A549 (cell line): ENCODE data around the gene SLC26A2. TPM values are rescaled to one million over a fixed set of nuclear protein-coding genes. Genes with fewer than 3 reads are reported as not detected.
A peak's percentile ranks its signal among the peaks of the same experiment; 100 is the strongest.

Experiments used
- ATAC-seq, 2 experiments: fragments of 200-7000 bp in 1 of 2; fragments of >200 bp in 1 of 2; cut with Nextera tagmentation in 1 of 2; cut with Tn5 transposase in 1 of 2; 3 replicates each; pipeline versions ENCODE4 v1.8.0 to v1.9.1; 2018 to 2020; ENCODE audit warnings: mild to moderate bottlenecking in 1 of 2, moderate library complexity in 1 of 2
- CTCF ChIA-PET: fragments of 300-600 bp; sonication (Branson Sonifier 250); formaldehyde crosslinking; extraction: SDS; loops from one replicate; lab custom pipeline; 2021; ENCODE audit warnings: antibody characterized with exemption, inconsistent platforms; lab: Yijun Ruan, JAX
- POLR2A ChIA-PET: fragments of 350-600 bp; formaldehyde crosslinking; extraction: SDS; loops from one replicate; lab custom pipeline; 2021; ENCODE audit warnings: antibody characterized with exemption, inconsistent platforms; lab: Yijun Ruan, JAX
- DNase-seq, 2 experiments: peaks; one replicate each; pipeline versions ENCODE4 v3.0.0 to v3.0.0-alpha.2; 2011 to 2016; ENCODE audit warnings: low read depth in 1 of 2, low spot score in 1 of 2
- FAIRE-seq: peaks from 2 replicates; lab custom pipeline; 2011; peaks lifted over from hg19 to GRCh38; lab: Jason Lieb, UNC
- H3K27ac ChIP-seq, 2 experiments: fragments of >200 bp; sonication (Bioruptor Twin); formaldehyde crosslinking; 3 replicates each; pipeline ENCODE4 v1.5.1; 2016 to 2017
- H3K4me1 ChIP-seq: fragments of >200 bp; sonication (Bioruptor Twin); formaldehyde crosslinking; 3 replicates; pipeline ENCODE4 v1.6.1; 2016
- H3K4me2 ChIP-seq: fragments of >200 bp; sonication (Bioruptor Twin); formaldehyde crosslinking; 3 replicates; pipeline ENCODE4 v1.6.1; 2016
- H3K4me3 ChIP-seq: fragments of >200 bp; sonication (Bioruptor Twin); formaldehyde crosslinking; 3 replicates; pipeline ENCODE4 v1.5.1; 2016
- H3K9me3 ChIP-seq: fragments of >200 bp; sonication (Bioruptor Twin); formaldehyde crosslinking; 3 replicates; pipeline ENCODE4 v1.6.1; 2016
- CBX2 ChIP-seq: fragments of 200-600 bp; sonication (generic); IDR thresholded peaks from 2 replicates; pipeline ENCODE4 v1.6.1; 2016; ENCODE audit warnings: low read depth, mild to moderate bottlenecking, borderline replicate concordance
- CBX8 ChIP-seq: fragments of 200-600 bp; sonication (generic); IDR thresholded peaks from 2 replicates; pipeline ENCODE4 v1.6.1; 2016
- CHD4 ChIP-seq: fragments of 200-600 bp; sonication (generic); IDR thresholded peaks from 2 replicates; pipeline ENCODE4 v1.6.1; 2016; ENCODE audit warnings: antibody characterized with exemption, mild to moderate bottlenecking, borderline replicate concordance
- EP300 ChIP-seq, 2 experiments: fragments of >200 bp; sonication (Bioruptor Twin); formaldehyde crosslinking; IDR thresholded peaks; 2 replicates in 1 of 2; 3 replicates in 1 of 2; pipeline ENCODE4 v1.6.1; 2016 to 2017
- ESRRA ChIP-seq: fragments of 150-350 bp; IDR thresholded peaks from 2 replicates; pipeline ENCODE4 v1.6.1; 2014; ENCODE audit warnings: mild to moderate bottlenecking, low read length, borderline replicate concordance
- FOSL2 ChIP-seq, 2 experiments: fragments of 450-650 bp in 1 of 2; fragments of >200 bp in 1 of 2; sonication (Bioruptor Twin) in 1 of 2; formaldehyde crosslinking; IDR thresholded peaks; 2 replicates each; pipeline versions ENCODE4 v1.5.0 to v1.6.1; 2016 to 2020; ENCODE audit warnings: mild to moderate bottlenecking in 1 of 2, moderate library complexity in 1 of 2
- FOXS1 ChIP-seq: fragments of 250-450 bp; sonication (Bioruptor Pico); IDR thresholded peaks from 2 replicates; pipeline ENCODE4 v1.5.0; 2020; ENCODE audit warnings: mild to moderate bottlenecking, moderate library complexity
- GATA3 ChIP-seq: IDR thresholded peaks from 2 replicates; pipeline ENCODE4 v1.6.1; 2012; ENCODE audit warnings: borderline replicate concordance
- HEYL ChIP-seq: fragments of 250-450 bp; sonication (Bioruptor Pico); IDR thresholded peaks from 2 replicates; pipeline ENCODE4 v1.8.0; 2021; ENCODE audit warnings: mild to moderate bottlenecking, moderate library complexity
- HOXB13 ChIP-seq: fragments of 250-450 bp; sonication (Bioruptor Pico); IDR thresholded peaks from 2 replicates; pipeline ENCODE4 v1.5.0; 2020; ENCODE audit warnings: low read depth, mild to moderate bottlenecking, moderate library complexity
- HOXB5 ChIP-seq: fragments of 250-450 bp; sonication (Bioruptor Pico); IDR thresholded peaks from 2 replicates; pipeline ENCODE4 v1.5.0; 2020; ENCODE audit warnings: mild to moderate bottlenecking, moderate library complexity
- NR3C1 ChIP-seq: fragments of >200 bp; sonication (Bioruptor Twin); formaldehyde crosslinking; IDR thresholded peaks from 3 replicates; pipeline ENCODE4 v1.6.1; 2017
- PHF8 ChIP-seq: fragments of 200-600 bp; sonication (generic); IDR thresholded peaks from 2 replicates; pipeline ENCODE4 v1.6.1; 2016; ENCODE audit warnings: low read depth, mild to moderate bottlenecking, antibody characterized with exemption, moderate library complexity, borderline replicate concordance
- POLR2A ChIP-seq: IDR thresholded peaks from 2 replicates; pipeline ENCODE4 v1.6.1; 2012; ENCODE audit warnings: mild to moderate bottlenecking, low read length
- RARB ChIP-seq: fragments of 250-450 bp; sonication (Bioruptor Pico); IDR thresholded peaks from 2 replicates; pipeline ENCODE4 v1.8.0; 2021; ENCODE audit warnings: mild to moderate bottlenecking, moderate library complexity
- RCOR1 ChIP-seq: fragments of 150-350 bp; IDR thresholded peaks from 2 replicates; pipeline ENCODE4 v1.6.1; 2014; ENCODE audit warnings: antibody characterized with exemption, low read length, low read depth
- RNF2 ChIP-seq: fragments of 200-600 bp; sonication (generic); IDR thresholded peaks from 2 replicates; pipeline ENCODE4 v1.6.1; 2016; ENCODE audit warnings: low read depth, mild to moderate bottlenecking, antibody characterized with exemption, moderate library complexity, borderline replicate concordance
- ZFP36 ChIP-seq: fragments of 450-650 bp; IDR thresholded peaks from 2 replicates; pipeline ENCODE4 v1.6.1; 2014; ENCODE audit warnings: borderline replicate concordance; ENCODE audit not compliant: partially characterized antibody
- WGBS: methylation state at CpG from one replicate; pipeline ENCODE4 v1.1.6; 2017; ENCODE audit errors: missing lambda C conversion rate; 5-methylcytosine and 5-hydroxymethylcytosine counted together
- polyA plus RNA-seq, 4 experiments: library from polyadenylated mRNA; depleted of rRNA in 3 of 4; stranded (reverse); fragments of >200 nt; fragmentation: RNase III in 1 of 4; extraction: RNeasy Plus Mini Kit Qiagen cat#74134 plus additional on column Dnase treatment in 1 of 4; gene quantifications; 2 replicates in 3 of 4; 3 replicates in 1 of 4; pipeline ENCODE4 v1.2.3, GENCODE V29; 2011 to 2017
- TF ChIP-seq, protein P1 (sequence below): IDR thresholded peaks from 2 replicates; pipeline ENCODE4 v1.6.1; 2012; ENCODE audit warnings: low read depth, borderline replicate concordance
- TF ChIP-seq, protein P2 (sequence below): IDR thresholded peaks from 2 replicates; pipeline ENCODE4 v1.6.1; 2012
- TF ChIP-seq, protein P3 (sequence below): fragments of 250-450 bp; sonication (Bioruptor Pico); IDR thresholded peaks from 2 replicates; pipeline ENCODE4 v1.5.0; 2020; ENCODE audit warnings: low read depth, mild to moderate bottlenecking, moderate library complexity
- TF ChIP-seq, protein P4 (sequence below): fragments of 200-600 bp; sonication (generic); IDR thresholded peaks from 2 replicates; pipeline ENCODE4 v1.6.1; 2016; ENCODE audit warnings: antibody characterized with exemption, mild to moderate bottlenecking, moderate library complexity
- TF ChIP-seq, protein P5 (sequence below): fragments of >200 bp; sonication (Bioruptor Twin); formaldehyde crosslinking; IDR thresholded peaks from 3 replicates; pipeline ENCODE4 v1.5.1; 2016

SLC26A2 gene
- polyA plus RNA-seq, 2 of the 4 experiments (the other 2 are of a cell fraction): 31.9 to 32.2 TPM

DNA sequence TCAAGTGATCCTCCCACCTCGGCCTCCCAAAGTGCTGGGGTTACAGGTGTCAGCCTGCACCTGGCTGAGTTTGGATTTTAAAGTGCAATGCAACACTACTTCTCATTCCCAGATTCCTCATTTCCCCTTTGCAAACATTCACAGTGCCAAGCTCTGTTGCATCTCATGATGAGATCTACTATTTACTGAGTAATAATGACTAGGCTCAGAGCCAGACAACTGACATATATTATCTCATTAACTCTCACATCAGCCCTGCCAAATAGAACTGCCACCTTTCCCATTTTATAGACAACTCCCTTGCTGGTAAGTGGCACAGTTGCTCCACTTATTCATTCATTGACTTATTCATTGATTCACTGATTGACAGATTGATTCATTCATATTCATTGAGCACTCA lies 22.9 kb upstream of the SLC26A2 start (continued):
- TF ChIP-seq ESRRA: no peak
- no peak for TF ChIP-seq ZFP36
- TF ChIP-seq EP300 (IDR thresholded peaks at IDR 0.05): peak; percentile 43 to 73; a peak in 2 of 5 replicates
- no peak for TF ChIP-seq FOSL2 (IDR thresholded peaks at IDR 0.05)
- peak; percentile 43; the same call in 1 of the 2 replicates for TF ChIP-seq FOSL2 (CRISPR knock-in tag; IDR thresholded peaks at IDR 0.05)

DNA sequence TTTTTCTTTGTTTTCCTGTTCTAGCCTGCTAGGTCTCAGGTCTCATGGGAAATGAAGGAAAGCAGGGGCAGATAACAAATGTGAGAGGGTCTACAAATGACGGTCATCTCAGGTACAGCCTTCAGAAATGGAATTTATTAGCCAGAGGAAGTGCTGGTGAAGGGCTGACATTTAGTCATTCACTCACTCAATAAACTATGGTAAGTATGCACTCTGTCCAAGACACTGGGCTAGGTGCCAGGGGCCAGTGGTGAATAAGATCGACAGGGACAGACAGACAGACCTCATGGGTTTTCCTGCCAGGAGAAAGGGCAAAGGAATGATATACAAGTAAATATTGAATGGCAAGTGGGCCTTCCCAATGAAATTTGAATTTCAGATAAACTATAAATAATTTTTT lies 22.3 kb upstream of the SLC26A2 start:
- Histone ChIP-seq H3K4me3 (no peak overlapping the region), H3K4me2 (peak overlapping the region; percentile 79)
- DNase-seq: peak; percentile 65 to 91
- 4% methylated on average over 2 of the region's 2 CpGs for WGBS
- TF ChIP-seq CBX8 (no peak), RNF2 (no peak), PHF8 (no peak), RARB (CRISPR knock-in tag) (no peak), FOXS1 (CRISPR knock-in tag) (no peak), EP300 (IDR thresholded peaks at IDR 0.05) (peak; percentile 37 to 53; a peak in 2 of 5 replicates), CHD4 (no peak), GATA3 (peak; percentile 81; the same call in 1 of the 2 replicates), FOSL2 (IDR thresholded peaks at IDR 0.05) (no peak; the same call in 1 of the 2 replicates), FOSL2 (CRISPR knock-in tag; IDR thresholded peaks at IDR 0.05) (peak; percentile 83)
- TF ChIP-seq, protein P1, sequence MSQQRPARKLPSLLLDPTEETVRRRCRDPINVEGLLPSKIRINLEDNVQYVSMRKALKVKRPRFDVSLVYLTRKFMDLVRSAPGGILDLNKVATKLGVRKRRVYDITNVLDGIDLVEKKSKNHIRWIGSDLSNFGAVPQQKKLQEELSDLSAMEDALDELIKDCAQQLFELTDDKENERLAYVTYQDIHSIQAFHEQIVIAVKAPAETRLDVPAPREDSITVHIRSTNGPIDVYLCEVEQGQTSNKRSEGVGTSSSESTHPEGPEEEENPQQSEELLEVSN: no peak
- TF ChIP-seq, protein P2, sequence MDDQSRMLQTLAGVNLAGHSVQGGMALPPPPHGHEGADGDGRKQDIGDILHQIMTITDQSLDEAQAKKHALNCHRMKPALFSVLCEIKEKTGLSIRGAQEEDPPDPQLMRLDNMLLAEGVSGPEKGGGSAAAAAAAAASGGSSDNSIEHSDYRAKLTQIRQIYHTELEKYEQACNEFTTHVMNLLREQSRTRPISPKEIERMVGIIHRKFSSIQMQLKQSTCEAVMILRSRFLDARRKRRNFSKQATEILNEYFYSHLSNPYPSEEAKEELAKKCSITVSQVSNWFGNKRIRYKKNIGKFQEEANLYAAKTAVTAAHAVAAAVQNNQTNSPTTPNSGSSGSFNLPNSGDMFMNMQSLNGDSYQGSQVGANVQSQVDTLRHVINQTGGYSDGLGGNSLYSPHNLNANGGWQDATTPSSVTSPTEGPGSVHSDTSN: peak; percentile 66; the same call in 1 of the 2 replicates
- TF ChIP-seq, all 56 proteins: peak for 4
- POLR2A ChIA-PET: no interaction called here
- Histone ChIP-seq H3K27ac (peak overlapping the region; percentile 85 to 91), H3K4me1 (peaks cover 66% of the 10 kb centered on the region), H3K9me3 (no peaks in the 10 kb centered on the region)
- CTCF ChIA-PET: no interaction called here
- peak; percentile 78 to 84 for ATAC-seq
- FAIRE-seq: peak; percentile 76

DNA sequence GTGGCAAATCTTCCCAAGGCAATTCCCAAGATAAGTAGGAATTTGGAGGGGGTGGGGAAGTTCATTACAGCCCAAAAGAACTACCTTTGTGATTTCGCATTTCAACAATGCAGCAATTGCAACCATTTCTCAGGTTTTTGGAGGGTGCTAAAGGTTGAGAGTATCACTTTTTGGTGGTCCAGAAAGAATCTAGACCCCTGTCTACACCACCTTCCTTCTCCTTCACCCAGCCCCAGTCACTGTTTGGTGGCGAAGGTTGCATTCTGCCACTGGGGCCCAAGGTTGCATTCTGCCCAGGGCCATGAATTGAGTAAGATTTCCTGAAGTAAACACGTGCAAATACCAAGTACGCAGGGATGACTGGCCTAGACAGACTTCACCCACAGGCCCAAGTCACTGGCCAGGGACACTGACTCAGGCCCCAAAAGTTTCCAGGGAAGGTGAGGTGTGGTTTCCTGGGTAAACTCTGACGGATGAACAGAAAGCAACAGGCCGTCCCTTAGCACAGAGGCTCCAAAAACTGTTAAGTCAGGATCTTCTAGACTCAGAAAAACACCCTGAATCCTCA lies 21.7 kb upstream of the SLC26A2 start:
- Histone ChIP-seq H3K4me1 (peaks cover 71% of the 10 kb centered on the region), H3K4me3 (no peak overlapping the region), H3K27ac (peak overlapping the region; percentile 85 to 91), H3K9me3 (no peaks in the 10 kb centered on the region), H3K4me2 (peak overlapping the region; percentile 79)
- FAIRE-seq (no peak), ATAC-seq (peak; percentile 90 to 92), DNase-seq (peak; percentile 88 to 94)
- CTCF ChIA-PET: interaction anchor here (0.8 to 1.6 kb wide), 7 partner anchors 12 to 101 kb away, joined by 3 to 10 read pairs (median 4); partner anchors contain the start of gene SLC26A2
- POLR2A ChIA-PET: interaction anchor here (1.6 kb wide), 1 partner anchor 20 kb away, joined by 24 read pairs; the partner anchor contains the start of gene SLC26A2
- WGBS: 3% methylated on average over 6 of the region's 6 CpGs
- TF ChIP-seq RARB (CRISPR knock-in tag): peak; percentile 62
- TF ChIP-seq RCOR1: no peak
- no peak for TF ChIP-seq NR3C1
- TF ChIP-seq, protein P3, sequence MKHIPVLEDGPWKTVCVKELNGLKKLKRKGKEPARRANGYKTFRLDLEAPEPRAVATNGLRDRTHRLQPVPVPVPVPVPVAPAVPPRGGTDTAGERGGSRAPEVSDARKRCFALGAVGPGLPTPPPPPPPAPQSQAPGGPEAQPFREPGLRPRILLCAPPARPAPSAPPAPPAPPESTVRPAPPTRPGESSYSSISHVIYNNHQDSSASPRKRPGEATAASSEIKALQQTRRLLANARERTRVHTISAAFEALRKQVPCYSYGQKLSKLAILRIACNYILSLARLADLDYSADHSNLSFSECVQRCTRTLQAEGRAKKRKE (CRISPR knock-in tag): peak; percentile 84
- peak; percentile 74; the same call in 1 of the 2 replicates for TF ChIP-seq HOXB5
- no peak for TF ChIP-seq HEYL
- peak; percentile 41; the same call in 1 of the 2 replicates for TF ChIP-seq HOXB13
- TF ChIP-seq, protein P1: peak; percentile 72; the same call in 1 of the 2 replicates
- TF ChIP-seq CBX2: no peak
- TF ChIP-seq, protein P4, sequence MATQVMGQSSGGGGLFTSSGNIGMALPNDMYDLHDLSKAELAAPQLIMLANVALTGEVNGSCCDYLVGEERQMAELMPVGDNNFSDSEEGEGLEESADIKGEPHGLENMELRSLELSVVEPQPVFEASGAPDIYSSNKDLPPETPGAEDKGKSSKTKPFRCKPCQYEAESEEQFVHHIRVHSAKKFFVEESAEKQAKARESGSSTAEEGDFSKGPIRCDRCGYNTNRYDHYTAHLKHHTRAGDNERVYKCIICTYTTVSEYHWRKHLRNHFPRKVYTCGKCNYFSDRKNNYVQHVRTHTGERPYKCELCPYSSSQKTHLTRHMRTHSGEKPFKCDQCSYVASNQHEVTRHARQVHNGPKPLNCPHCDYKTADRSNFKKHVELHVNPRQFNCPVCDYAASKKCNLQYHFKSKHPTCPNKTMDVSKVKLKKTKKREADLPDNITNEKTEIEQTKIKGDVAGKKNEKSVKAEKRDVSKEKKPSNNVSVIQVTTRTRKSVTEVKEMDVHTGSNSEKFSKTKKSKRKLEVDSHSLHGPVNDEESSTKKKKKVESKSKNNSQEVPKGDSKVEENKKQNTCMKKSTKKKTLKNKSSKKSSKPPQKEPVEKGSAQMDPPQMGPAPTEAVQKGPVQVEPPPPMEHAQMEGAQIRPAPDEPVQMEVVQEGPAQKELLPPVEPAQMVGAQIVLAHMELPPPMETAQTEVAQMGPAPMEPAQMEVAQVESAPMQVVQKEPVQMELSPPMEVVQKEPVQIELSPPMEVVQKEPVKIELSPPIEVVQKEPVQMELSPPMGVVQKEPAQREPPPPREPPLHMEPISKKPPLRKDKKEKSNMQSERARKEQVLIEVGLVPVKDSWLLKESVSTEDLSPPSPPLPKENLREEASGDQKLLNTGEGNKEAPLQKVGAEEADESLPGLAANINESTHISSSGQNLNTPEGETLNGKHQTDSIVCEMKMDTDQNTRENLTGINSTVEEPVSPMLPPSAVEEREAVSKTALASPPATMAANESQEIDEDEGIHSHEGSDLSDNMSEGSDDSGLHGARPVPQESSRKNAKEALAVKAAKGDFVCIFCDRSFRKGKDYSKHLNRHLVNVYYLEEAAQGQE: no peak
- no peak for TF ChIP-seq POLR2A
- TF ChIP-seq, protein P5, sequence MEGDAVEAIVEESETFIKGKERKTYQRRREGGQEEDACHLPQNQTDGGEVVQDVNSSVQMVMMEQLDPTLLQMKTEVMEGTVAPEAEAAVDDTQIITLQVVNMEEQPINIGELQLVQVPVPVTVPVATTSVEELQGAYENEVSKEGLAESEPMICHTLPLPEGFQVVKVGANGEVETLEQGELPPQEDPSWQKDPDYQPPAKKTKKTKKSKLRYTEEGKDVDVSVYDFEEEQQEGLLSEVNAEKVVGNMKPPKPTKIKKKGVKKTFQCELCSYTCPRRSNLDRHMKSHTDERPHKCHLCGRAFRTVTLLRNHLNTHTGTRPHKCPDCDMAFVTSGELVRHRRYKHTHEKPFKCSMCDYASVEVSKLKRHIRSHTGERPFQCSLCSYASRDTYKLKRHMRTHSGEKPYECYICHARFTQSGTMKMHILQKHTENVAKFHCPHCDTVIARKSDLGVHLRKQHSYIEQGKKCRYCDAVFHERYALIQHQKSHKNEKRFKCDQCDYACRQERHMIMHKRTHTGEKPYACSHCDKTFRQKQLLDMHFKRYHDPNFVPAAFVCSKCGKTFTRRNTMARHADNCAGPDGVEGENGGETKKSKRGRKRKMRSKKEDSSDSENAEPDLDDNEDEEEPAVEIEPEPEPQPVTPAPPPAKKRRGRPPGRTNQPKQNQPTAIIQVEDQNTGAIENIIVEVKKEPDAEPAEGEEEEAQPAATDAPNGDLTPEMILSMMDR: no peak
